DOHH2 (cell line): ENCODE data around the gene NXPH4.

Experiments used
- H3F3A ChIP-seq: fragments of 200-600 bp; sonication (generic), shearing (Covaris generic); 2 replicates; pipeline ENCODE4 v1.6.0; 2016; ENCODE audit warnings: antibody characterized with exemption, mild to moderate bottlenecking; ENCODE audit not compliant: control insufficient read depth, insufficient read depth
- H3K27ac ChIP-seq: fragments of 200-600 bp; sonication (generic); 2 replicates; pipeline ENCODE4 v1.5.1; 2014; ENCODE audit warnings: low read depth, mild to moderate bottlenecking, low read length, moderate library complexity
- H3K27me3 ChIP-seq: fragments of 200-600 bp; sonication (generic); 2 replicates; pipeline ENCODE4 v1.6.1; 2014; ENCODE audit warnings: mild to moderate bottlenecking, low read length, mixed read lengths; ENCODE audit not compliant: control insufficient read depth
- H3K36me3 ChIP-seq: fragments of 200-600 bp; sonication (generic); 2 replicates; pipeline ENCODE4 v1.6.1; 2014; ENCODE audit warnings: mild to moderate bottlenecking, low read length, moderate library complexity, mixed read lengths; ENCODE audit not compliant: control insufficient read depth
- H3K4me1 ChIP-seq: fragments of 200-600 bp; sonication (generic); 2 replicates; pipeline ENCODE4 v1.6.1; 2014; ENCODE audit warnings: mild to moderate bottlenecking, low read length, mixed read lengths; ENCODE audit not compliant: control insufficient read depth
- H3K4me2 ChIP-seq: fragments of 200-600 bp; sonication (generic); 2 replicates; pipeline ENCODE4 v1.6.0; 2014; ENCODE audit warnings: mild to moderate bottlenecking, low read length, moderate library complexity
- H3K4me3 ChIP-seq: fragments of 200-600 bp; sonication (generic); 2 replicates; pipeline ENCODE4 v1.5.1; 2014; ENCODE audit warnings: mild to moderate bottlenecking, low read length, mixed read lengths
- H3K79me2 ChIP-seq: fragments of 200-600 bp; sonication (generic); 2 replicates; pipeline ENCODE4 v1.6.1; 2014; ENCODE audit warnings: mild to moderate bottlenecking, low read length, mixed read lengths; ENCODE audit not compliant: control insufficient read depth
- H3K9me2 ChIP-seq: fragments of 200-600 bp; sonication (generic); replicated peaks from 2 replicates; pipeline ENCODE4 v1.6.1; 2014; ENCODE audit warnings: mild to moderate bottlenecking, low read length, mixed read lengths; ENCODE audit not compliant: control insufficient read depth
- H3K9me3 ChIP-seq: fragments of 200-600 bp; sonication (generic); 2 replicates; pipeline ENCODE4 v1.6.1; 2014; ENCODE audit warnings: antibody characterized with exemption, low read length, mixed read lengths; ENCODE audit not compliant: control insufficient read depth, insufficient read depth
- H4K20me1 ChIP-seq: fragments of 200-600 bp; sonication (generic); 2 replicates; pipeline ENCODE4 v1.6.0; 2014; ENCODE audit warnings: low read depth, mild to moderate bottlenecking, antibody characterized with exemption, low read length, moderate library complexity; ENCODE audit not compliant: control insufficient read depth, insufficient read depth
- EZH2phosphoT487 ChIP-seq: fragments of 200-600 bp; sonication (generic); IDR thresholded peaks from 2 replicates; pipeline ENCODE4 v1.6.1; 2017; ENCODE audit warnings: borderline replicate concordance, mild to moderate bottlenecking, antibody characterized with exemption, low read length, moderate library complexity, mixed read lengths
- TF ChIP-seq, protein P1 (sequence below): fragments of 200-600 bp; sonication (generic); IDR thresholded peaks from one replicate; pipeline ENCODE4 v1.5.1; 2014; ENCODE audit warnings: antibody characterized with exemption, mild to moderate bottlenecking, low read depth, low read length; ENCODE audit not compliant: poor library complexity, severe bottlenecking

NXPH4 gene

GRCh38 chr12:57247041-57247440, 30.4 kb downstream of the NXPH4 start:
- Histone ChIP-seq H3K4me3 (no peak overlapping the region), H3K9me3 (no peaks in the 10 kb centered on the region), H3K9me2 (no peaks in the 10 kb centered on the region), H3K36me3 (peaks cover 12% of the 10 kb centered on the region), H3K27me3 (no peaks in the 10 kb centered on the region), H3K27ac (no peak overlapping the region), H3K4me2 (no peak overlapping the region), H3K79me2 (peaks cover 7% of the 10 kb centered on the region), H3F3A (peaks cover under 1% of the 10 kb centered on the region), H4K20me1 (no peaks in the 10 kb centered on the region), H3K4me1 (peaks cover 24% of the 10 kb centered on the region)
- TF ChIP-seq, protein P1, sequence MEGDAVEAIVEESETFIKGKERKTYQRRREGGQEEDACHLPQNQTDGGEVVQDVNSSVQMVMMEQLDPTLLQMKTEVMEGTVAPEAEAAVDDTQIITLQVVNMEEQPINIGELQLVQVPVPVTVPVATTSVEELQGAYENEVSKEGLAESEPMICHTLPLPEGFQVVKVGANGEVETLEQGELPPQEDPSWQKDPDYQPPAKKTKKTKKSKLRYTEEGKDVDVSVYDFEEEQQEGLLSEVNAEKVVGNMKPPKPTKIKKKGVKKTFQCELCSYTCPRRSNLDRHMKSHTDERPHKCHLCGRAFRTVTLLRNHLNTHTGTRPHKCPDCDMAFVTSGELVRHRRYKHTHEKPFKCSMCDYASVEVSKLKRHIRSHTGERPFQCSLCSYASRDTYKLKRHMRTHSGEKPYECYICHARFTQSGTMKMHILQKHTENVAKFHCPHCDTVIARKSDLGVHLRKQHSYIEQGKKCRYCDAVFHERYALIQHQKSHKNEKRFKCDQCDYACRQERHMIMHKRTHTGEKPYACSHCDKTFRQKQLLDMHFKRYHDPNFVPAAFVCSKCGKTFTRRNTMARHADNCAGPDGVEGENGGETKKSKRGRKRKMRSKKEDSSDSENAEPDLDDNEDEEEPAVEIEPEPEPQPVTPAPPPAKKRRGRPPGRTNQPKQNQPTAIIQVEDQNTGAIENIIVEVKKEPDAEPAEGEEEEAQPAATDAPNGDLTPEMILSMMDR: no peak
- no peak for TF ChIP-seq EZH2phosphoT487

- Histone ChIP-seq H3K27me3 (no peaks in the 10 kb centered on the region), H3K4me1 (peaks cover 17% of the 10 kb centered on the region), H3K36me3 (peaks cover 12% of the 10 kb centered on the region), H3K9me3 (no peaks in the 10 kb centered on the region), H3K4me2 (peak overlapping the region; percentile 66), H3K9me2 (no peaks in the 10 kb centered on the region), H3K79me2 (peaks cover 3% of the 10 kb centered on the region), H3F3A (0 out of 2 replicates have a peak, but pooled peaks cover 2% of the 10 kb centered on the region), H3K27ac (peak overlapping the region; percentile 16), H4K20me1 (no peaks in the 10 kb centered on the region), H3K4me3 (peak overlapping the region; percentile 69)
- TF ChIP-seq, protein P1: peak; percentile 63
- no peak for TF ChIP-seq EZH2phosphoT487
Measured at GRCh38 chr12:57248934-57249742, 32.5 kb downstream of the NXPH4 start.

GRCh38 chr12:57250541-57250940, 33.9 kb downstream of the NXPH4 start:
- Histone ChIP-seq H3K79me2 (peaks cover 3% of the 10 kb centered on the region), H3K27ac (no peak overlapping the region), H3K9me2 (no peaks in the 10 kb centered on the region), H4K20me1 (no peaks in the 10 kb centered on the region), H3K4me3 (no peak overlapping the region), H3K36me3 (peaks cover 7% of the 10 kb centered on the region), H3K4me1 (peaks cover 12% of the 10 kb centered on the region), H3F3A (0 out of 2 replicates have a peak, but pooled peaks cover 2% of the 10 kb centered on the region), H3K4me2 (no peak overlapping the region), H3K27me3 (no peaks in the 10 kb centered on the region), H3K9me3 (no peaks in the 10 kb centered on the region)
- TF ChIP-seq, protein P1: no peak
- no peak for TF ChIP-seq EZH2phosphoT487
